ENCODE measurements around the gene C22orf15. TPM values are rescaled to one million over a fixed set of nuclear protein-coding genes. Genes with fewer than 3 reads are reported as not detected.

The C22orf15 gene
- total RNA-seq, 1 experiment from 2014 or later, result 2.7 TPM

DNA sequence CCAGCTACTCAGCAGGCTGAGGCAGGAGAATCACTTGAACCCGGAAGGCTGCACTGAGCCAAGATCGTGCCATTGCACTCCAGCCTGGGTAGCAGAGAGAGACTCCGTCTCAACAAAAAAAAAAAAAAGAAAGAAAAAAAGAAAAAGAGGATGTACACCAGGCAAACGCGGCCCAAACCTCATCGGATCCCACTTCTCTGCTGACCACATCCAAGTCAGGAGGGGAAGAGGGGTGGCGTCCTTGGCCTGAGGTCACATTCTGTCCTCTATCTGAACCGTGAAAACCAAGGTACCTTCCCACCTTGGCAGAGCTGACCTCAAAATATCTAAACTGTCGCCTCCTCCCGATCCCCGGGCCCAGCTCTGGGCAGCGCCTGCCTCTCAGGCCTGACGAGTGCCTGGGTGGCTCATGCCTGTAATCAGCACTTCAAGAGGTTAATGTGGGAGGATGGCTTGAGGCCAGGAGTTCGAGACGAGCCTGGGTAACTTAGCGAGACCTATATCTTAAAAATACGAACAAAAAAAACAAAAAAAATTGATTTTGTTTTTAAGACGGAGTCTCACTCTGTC lies 46.9 kb upstream of the C22orf15 start:
- DNase-seq (ENCODE audit: low spot score), result no peak
- H3K27me3 Mint-ChIP-seq (ENCODE audit: low read depth), result no peaks in the 10 kb centered on the region
- CTCF ChIA-PET, result interaction anchor here (1.1 to 1.6 kb wide), 3 partner anchors 42 to 134 kb away, joined by 3 to 12 read pairs (median 6); partner anchors contain the start of gene CHCHD10
- ATAC-seq, result no peak
- no peaks in the 10 kb centered on the region for H3K9me3 Mint-ChIP-seq
- no peak overlapping the region for H3K27ac Mint-ChIP-seq
- H3K36me3 Mint-ChIP-seq, result peaks cover 23% of the 10 kb centered on the region
- peak overlapping the region; percentile 71 for H3K4me3 Mint-ChIP-seq
- TF ChIP-seq E2F1 (CRISPR knock-in tag; IDR thresholded peaks at IDR 0.05), result no peak
- no peak for TF ChIP-seq KAT7 (CRISPR knock-in tag; IDR thresholded peaks at IDR 0.05; ENCODE audit: borderline replicate concordance)
- TF ChIP-seq ZNF396 (CRISPR knock-in tag; IDR thresholded peaks at IDR 0.05; ENCODE audit: borderline replicate concordance), result no peak
- no peak for TF ChIP-seq USF2 (CRISPR knock-in tag; IDR thresholded peaks at IDR 0.05)
- TF ChIP-seq, protein P1, sequence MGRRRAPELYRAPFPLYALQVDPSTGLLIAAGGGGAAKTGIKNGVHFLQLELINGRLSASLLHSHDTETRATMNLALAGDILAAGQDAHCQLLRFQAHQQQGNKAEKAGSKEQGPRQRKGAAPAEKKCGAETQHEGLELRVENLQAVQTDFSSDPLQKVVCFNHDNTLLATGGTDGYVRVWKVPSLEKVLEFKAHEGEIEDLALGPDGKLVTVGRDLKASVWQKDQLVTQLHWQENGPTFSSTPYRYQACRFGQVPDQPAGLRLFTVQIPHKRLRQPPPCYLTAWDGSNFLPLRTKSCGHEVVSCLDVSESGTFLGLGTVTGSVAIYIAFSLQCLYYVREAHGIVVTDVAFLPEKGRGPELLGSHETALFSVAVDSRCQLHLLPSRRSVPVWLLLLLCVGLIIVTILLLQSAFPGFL (CRISPR knock-in tag; IDR thresholded peaks at IDR 0.05; ENCODE audit: borderline replicate concordance), result no peak
- TF ChIP-seq ZNF671 (CRISPR knock-in tag; IDR thresholded peaks at IDR 0.05), result no peak
- TF ChIP-seq, protein P2, sequence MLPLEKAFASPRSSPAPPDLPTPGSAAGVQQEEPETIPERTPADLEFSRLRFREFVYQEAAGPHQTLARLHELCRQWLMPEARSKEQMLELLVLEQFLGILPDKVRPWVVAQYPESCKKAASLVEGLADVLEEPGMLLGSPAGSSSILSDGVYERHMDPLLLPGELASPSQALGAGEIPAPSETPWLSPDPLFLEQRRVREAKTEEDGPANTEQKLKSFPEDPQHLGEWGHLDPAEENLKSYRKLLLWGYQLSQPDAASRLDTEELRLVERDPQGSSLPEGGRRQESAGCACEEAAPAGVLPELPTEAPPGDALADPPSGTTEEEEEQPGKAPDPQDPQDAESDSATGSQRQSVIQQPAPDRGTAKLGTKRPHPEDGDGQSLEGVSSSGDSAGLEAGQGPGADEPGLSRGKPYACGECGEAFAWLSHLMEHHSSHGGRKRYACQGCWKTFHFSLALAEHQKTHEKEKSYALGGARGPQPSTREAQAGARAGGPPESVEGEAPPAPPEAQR (CRISPR knock-in tag; IDR thresholded peaks at IDR 0.05), result no peak
- no peak for TF ChIP-seq ESRRA (CRISPR knock-in tag; IDR thresholded peaks at IDR 0.05; ENCODE audit: borderline replicate concordance)
- no peak for TF ChIP-seq GABPB1 (CRISPR knock-in tag; IDR thresholded peaks at IDR 0.05)
- no peak for TF ChIP-seq ZNF317 (CRISPR knock-in tag; IDR thresholded peaks at IDR 0.05; ENCODE audit: borderline replicate concordance, low read depth)
- no peak for TF ChIP-seq ZNF219 (CRISPR knock-in tag; IDR thresholded peaks at IDR 0.05; ENCODE audit: borderline replicate concordance)
- TF ChIP-seq GTF2I (CRISPR knock-in tag; conservative IDR thresholded peaks at IDR 0.05), result no peak
- TF ChIP-seq, protein P3, sequence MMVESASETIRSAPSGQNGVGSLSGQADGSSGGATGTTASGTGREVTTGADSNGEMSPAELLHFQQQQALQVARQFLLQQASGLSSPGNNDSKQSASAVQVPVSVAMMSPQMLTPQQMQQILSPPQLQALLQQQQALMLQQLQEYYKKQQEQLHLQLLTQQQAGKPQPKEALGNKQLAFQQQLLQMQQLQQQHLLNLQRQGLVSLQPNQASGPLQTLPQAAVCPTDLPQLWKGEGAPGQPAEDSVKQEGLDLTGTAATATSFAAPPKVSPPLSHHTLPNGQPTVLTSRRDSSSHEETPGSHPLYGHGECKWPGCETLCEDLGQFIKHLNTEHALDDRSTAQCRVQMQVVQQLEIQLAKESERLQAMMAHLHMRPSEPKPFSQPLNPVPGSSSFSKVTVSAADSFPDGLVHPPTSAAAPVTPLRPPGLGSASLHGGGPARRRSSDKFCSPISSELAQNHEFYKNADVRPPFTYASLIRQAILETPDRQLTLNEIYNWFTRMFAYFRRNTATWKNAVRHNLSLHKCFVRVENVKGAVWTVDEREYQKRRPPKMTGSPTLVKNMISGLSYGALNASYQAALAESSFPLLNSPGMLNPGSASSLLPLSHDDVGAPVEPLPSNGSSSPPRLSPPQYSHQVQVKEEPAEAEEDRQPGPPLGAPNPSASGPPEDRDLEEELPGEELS (CRISPR knock-in tag; IDR thresholded peaks at IDR 0.05), result no peak
- TF ChIP-seq ATF1 (CRISPR knock-in tag; IDR thresholded peaks at IDR 0.05), result no peak
- no peak for TF ChIP-seq ZNF423 (CRISPR knock-in tag; IDR thresholded peaks at IDR 0.05)
- POLR2A ChIA-PET, result no interaction called here
- H3K4me1 Mint-ChIP-seq, result 0 out of 2 replicates have a peak, but pooled peaks cover 4% of the 10 kb centered on the region

DNA sequence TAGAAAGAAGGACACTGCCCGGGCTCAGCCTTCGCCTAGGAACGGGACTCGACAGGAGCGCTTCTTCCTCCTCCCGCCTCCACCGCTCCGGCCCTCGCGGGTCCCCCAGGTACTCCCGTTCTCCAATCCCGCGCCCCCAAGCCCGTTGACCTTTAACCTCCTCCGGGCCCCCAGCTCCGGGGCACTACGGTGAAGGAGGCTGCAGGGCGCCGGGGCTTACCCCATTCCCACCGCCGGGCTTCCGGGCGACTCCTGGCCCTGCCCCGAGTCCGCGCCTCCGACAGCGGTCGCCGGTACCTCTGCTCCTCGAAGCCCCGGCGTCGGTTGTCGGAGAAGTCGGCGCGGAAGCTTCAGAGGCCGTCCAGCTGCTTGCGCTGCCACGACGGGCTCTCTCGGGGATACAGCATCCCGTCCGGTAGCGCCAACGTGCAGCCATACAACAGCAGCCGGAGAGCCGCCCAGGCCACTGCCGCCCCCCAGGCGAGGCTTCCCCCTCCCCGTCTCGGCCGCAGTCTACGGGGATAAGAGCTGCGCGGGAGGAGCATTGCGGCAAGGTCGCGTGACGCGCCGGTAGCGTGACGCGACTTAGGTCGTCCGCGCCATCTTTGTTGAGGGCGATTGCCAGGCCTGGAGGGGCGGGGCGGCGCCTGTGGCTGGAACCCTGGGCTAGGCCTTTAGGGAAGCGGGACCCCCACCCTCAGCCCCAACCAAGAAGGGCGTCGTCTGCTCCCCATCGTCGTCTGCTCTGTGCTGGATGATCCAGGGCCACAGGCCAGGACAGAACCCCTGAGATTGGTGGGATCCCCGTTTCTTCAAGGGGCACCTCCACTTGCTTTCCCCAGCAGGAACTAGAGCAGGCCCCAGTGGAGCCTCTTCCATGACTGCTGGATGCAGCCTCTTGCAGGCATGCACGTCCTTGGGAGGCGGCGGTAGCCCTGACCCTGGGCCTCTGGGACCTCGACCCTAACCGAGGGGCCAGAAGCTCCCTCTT lies 45.7 kb upstream of the C22orf15 start:
- H3K4me3 Mint-ChIP-seq, result peak overlapping the region; percentile 71
- CTCF ChIA-PET, result interaction anchor here (0.6 to 1.6 kb wide), 6 partner anchors 43 to 140 kb away, joined by 3 to 12 read pairs (median 4); partner anchors contain the start of genes CHCHD10 and SLC2A11
- no peaks in the 10 kb centered on the region for H3K9me3 Mint-ChIP-seq
- peaks cover 13% of the 10 kb centered on the region for H3K36me3 Mint-ChIP-seq
- ATAC-seq (peak; percentile 90), DNase-seq (ENCODE audit: low spot score) (peak; percentile 90)
- no peaks in the 10 kb centered on the region for H3K27me3 Mint-ChIP-seq (ENCODE audit: low read depth)
- POLR2A ChIA-PET, result interaction anchor here (0.5 to 0.7 kb wide), 4 partner anchors 18 to 683 kb away, joined by 3 to 4 read pairs (median 4); partner anchors contain the start of gene ZNF70
- H3K4me1 Mint-ChIP-seq, result 0 out of 2 replicates have a peak, but pooled peaks cover 4% of the 10 kb centered on the region
- peak overlapping the region; percentile 74; the same call in 1 of the 2 replicates for H3K27ac Mint-ChIP-seq
- peak; percentile 67; the same call in 1 of the 2 replicates for TF ChIP-seq ESRRA (CRISPR knock-in tag; IDR thresholded peaks at IDR 0.05; ENCODE audit: borderline replicate concordance)
- no peak for TF ChIP-seq ATF6 (CRISPR knock-in tag; IDR thresholded peaks at IDR 0.05)
- TF ChIP-seq, protein P4, sequence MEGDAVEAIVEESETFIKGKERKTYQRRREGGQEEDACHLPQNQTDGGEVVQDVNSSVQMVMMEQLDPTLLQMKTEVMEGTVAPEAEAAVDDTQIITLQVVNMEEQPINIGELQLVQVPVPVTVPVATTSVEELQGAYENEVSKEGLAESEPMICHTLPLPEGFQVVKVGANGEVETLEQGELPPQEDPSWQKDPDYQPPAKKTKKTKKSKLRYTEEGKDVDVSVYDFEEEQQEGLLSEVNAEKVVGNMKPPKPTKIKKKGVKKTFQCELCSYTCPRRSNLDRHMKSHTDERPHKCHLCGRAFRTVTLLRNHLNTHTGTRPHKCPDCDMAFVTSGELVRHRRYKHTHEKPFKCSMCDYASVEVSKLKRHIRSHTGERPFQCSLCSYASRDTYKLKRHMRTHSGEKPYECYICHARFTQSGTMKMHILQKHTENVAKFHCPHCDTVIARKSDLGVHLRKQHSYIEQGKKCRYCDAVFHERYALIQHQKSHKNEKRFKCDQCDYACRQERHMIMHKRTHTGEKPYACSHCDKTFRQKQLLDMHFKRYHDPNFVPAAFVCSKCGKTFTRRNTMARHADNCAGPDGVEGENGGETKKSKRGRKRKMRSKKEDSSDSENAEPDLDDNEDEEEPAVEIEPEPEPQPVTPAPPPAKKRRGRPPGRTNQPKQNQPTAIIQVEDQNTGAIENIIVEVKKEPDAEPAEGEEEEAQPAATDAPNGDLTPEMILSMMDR (IDR thresholded peaks at IDR 0.05), result no peak
- TF ChIP-seq ZBTB21 (CRISPR knock-in tag; IDR thresholded peaks at IDR 0.05; ENCODE audit: borderline replicate concordance), result peak; percentile 91
- TF ChIP-seq RELA (CRISPR knock-in tag; IDR thresholded peaks at IDR 0.05; ENCODE audit: borderline replicate concordance), result no peak
- TF ChIP-seq FOXK1 (CRISPR knock-in tag; IDR thresholded peaks at IDR 0.05), result peak; percentile 90
